Adipocyte (in vitro differentiated cells): ENCODE data around the gene HNRNPAB.
A peak's percentile ranks its signal among the peaks of the same experiment; 100 is the strongest.
"Not testable (repeated sequence)": the region's sequence is repeated elsewhere in the genome, so short reads cannot be mapped to it uniquely, and the experiment has no call there.

Experiments used
- DNase-seq: peaks from one replicate; pipeline ENCODE4 v3.0.0-alpha.2; 2015; ENCODE audit warnings: low read depth
- H3K27me3 ChIP-seq: replicated peaks from 2 replicates; pipeline ENCODE4 v1.7.0; 2013; ENCODE audit warnings: mild to moderate bottlenecking, low read length, moderate library complexity; ENCODE audit not compliant: control insufficient read depth, insufficient read depth
- H3K36me3 ChIP-seq: 2 replicates; pipeline ENCODE4 v1.7.0; 2013; ENCODE audit warnings: low read length, mild to moderate bottlenecking, moderate library complexity; ENCODE audit not compliant: control insufficient read depth, insufficient read depth, severe bottlenecking
- H3K4me1 ChIP-seq: 2 replicates; pipeline ENCODE4 v1.7.0; 2013; ENCODE audit warnings: mild to moderate bottlenecking, low read length, moderate library complexity; ENCODE audit not compliant: control insufficient read depth, insufficient read depth
- H3K4me3 ChIP-seq: 2 replicates; pipeline ENCODE4 v1.7.0; 2013; ENCODE audit warnings: mild to moderate bottlenecking, low read length, moderate library complexity
- H3K9ac ChIP-seq: 2 replicates; pipeline ENCODE4 v1.7.0; 2013; ENCODE audit warnings: mild to moderate bottlenecking, low read length, moderate library complexity
- H3K9me3 ChIP-seq: 2 replicates; pipeline ENCODE4 v1.7.0; 2013; ENCODE audit warnings: mild to moderate bottlenecking, low read length, moderate library complexity; ENCODE audit not compliant: control insufficient read depth

The HNRNPAB gene

DNA sequence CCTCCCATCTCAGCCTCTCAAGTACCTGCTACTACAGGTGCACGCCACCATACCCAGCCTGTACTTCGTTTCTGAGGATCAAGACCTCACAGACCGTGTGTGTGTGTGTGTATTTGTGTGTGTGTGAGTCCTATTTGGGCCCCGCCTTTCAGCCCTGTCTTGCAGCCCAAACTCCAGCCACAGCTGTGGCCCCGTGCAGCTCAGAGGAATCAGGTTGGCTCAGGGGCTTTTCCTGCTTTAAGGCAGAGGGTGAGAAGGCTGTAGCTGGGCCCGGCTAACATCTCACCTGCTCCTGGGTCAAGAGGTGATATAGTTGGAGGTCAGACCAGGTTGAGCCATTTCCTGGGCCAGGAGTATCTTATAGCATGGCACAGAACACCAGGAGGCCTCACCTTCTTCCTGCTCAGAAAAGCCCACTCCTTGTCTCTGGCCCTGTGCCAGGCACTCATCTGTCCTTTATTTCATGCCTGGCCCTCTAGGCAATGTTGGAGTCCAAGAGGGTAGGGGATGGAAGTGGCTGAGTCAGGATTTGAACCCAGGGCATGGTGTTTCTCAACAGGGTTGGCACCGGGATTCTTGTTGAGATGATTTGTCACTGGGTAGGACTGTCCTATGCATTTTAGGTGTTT, 29.9 kb downstream of the HNRNPAB start:
- Histone ChIP-seq H3K4me1 (peaks cover 41% of the 10 kb centered on the region), H3K4me3 (no peak overlapping the region), H3K36me3 (peaks cover 9% of the 10 kb centered on the region), H3K9me3 (no peaks in the 10 kb centered on the region), H3K27me3 (no peaks in the 10 kb centered on the region), H3K9ac (peak overlapping the region; percentile 5)
- no peak for DNase-seq

DNA sequence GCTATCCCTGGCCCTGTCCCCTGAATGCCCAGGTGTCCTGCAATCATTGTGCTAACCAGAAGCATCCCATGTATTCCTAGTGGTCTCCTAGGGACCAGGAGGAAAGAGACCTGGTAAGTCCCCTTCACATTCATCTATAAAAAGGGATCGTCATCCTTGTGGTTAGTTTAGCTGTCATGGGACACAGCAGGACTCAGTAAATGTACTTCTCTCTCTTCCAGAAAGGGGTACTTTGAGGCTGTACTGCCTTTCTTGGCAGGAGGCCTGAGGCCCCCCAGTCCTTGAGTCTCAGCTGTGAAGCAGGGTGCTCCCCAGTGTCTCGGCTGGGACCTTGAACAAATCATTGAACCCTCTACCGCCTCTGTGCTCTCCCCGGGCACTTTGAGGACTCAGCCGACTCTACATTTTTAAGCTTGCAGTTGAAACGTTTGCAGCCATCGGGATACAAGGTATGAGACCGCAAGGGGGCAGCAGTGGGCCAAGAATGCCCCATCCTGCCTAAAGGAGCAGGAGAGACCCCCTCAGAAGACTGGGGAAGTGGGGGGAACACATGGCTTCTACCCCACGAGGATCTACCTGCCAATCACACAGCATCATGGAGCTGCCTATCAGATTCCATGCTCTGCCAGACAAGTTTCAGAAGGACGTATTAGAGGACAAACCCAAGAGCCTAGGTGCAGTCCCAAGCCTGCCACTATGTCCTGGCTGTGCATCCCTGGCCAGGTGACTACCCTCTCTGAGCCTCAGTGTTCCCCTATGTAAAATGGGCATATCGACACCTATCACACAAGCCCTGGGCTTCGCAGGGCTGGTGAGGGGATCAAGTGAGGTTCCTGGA, 30.6 kb downstream of the HNRNPAB start:
- Histone ChIP-seq H3K27me3 (no peaks in the 10 kb centered on the region), H3K36me3 (peaks cover 1% of the 10 kb centered on the region), H3K4me3 (no peak overlapping the region)

DNA sequence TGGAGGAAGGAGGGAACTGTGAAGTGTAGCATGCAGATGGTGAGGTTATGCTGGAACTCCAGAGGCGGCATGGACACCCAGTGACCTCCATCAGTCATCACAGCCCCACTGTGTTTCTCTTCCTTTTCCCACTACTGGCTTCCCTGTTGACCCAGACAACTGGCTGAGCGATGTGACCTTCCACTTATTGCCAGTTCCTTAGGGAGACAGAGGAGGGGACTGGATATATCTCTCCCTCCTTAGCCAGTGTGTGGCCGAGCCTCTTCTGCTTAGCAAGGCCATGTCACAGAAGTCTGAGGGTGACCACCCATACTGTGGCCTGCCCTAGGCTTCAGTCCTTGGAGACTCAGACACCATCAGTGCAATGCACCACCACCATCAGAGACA, 31.2 kb downstream of the HNRNPAB start:
- no peaks in the 10 kb centered on the region for H3K36me3 ChIP-seq
- H3K4me3 ChIP-seq, result no peak overlapping the region
- H3K4me1 ChIP-seq, result peaks cover 29% of the 10 kb centered on the region
- no peaks in the 10 kb centered on the region for H3K27me3 ChIP-seq
- no peaks in the 10 kb centered on the region for H3K9me3 ChIP-seq
- no peak for DNase-seq
- no peak overlapping the region for H3K9ac ChIP-seq

More for the DNA sequence above, 30.6 kb downstream of the HNRNPAB start:
- peak; percentile 81 for DNase-seq
- Histone ChIP-seq H3K4me1 (peaks cover 35% of the 10 kb centered on the region), H3K9ac (peak overlapping the region; percentile 5), H3K9me3 (no peaks in the 10 kb centered on the region)

- no peaks in the 10 kb centered on the region for H3K27me3 ChIP-seq
- H3K9ac ChIP-seq, result no peak overlapping the region
- DNase-seq, result no peak
- H3K9me3 ChIP-seq, result no peaks in the 10 kb centered on the region
- no peak overlapping the region for H3K4me3 ChIP-seq
- no peaks in the 10 kb centered on the region for H3K36me3 ChIP-seq
- H3K4me1 ChIP-seq, result peaks cover 24% of the 10 kb centered on the region
Observed at GRCh38 chr5:178236126-178236525, 31.8 kb downstream of the HNRNPAB start.

DNA sequence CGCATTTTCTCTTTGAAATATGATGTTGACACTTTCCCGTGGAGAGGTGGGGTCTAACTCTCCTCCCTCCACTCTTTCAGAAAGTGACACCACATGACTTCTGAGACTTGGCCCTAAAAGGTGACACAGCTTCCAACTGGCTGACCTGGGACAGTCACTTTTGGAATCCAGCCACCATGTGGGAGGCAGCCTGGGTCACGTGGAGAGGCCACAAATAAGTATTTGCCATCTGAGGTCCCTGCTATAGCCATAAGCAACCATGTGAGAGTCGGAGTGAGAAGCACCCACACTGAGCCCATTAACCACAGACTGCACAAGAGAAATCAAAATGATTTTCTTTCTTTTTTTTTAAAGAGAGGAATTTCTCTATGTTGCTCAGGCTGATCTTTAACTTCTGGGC, 32.3 kb downstream of the HNRNPAB start:
- H3K9ac ChIP-seq, result no peak overlapping the region
- no peak for DNase-seq
- no peaks in the 10 kb centered on the region for H3K9me3 ChIP-seq
- H3K4me1 ChIP-seq, result peaks cover 18% of the 10 kb centered on the region
- no peak overlapping the region for H3K4me3 ChIP-seq
- H3K27me3 ChIP-seq, result peaks cover 1% of the 10 kb centered on the region
- H3K36me3 ChIP-seq, result no peaks in the 10 kb centered on the region

- Histone ChIP-seq H3K4me3 (no peak overlapping the region), H3K27me3 (peaks cover 9% of the 10 kb centered on the region), H3K9me3 (no peaks in the 10 kb centered on the region), H3K4me1 (peaks cover 15% of the 10 kb centered on the region), H3K9ac (no peak overlapping the region), H3K36me3 (no peaks in the 10 kb centered on the region)
- DNase-seq, result peak; percentile 32
Observed at GRCh38 chr5:178237431-178238312, 33.3 kb downstream of the HNRNPAB start.

- no peak overlapping the region for H3K9ac ChIP-seq
- H3K9me3 ChIP-seq, result no peaks in the 10 kb centered on the region
- H3K27me3 ChIP-seq, result peaks cover 9% of the 10 kb centered on the region
- no peak overlapping the region for H3K4me3 ChIP-seq
- H3K4me1 ChIP-seq, result peaks cover 10% of the 10 kb centered on the region
- no peaks in the 10 kb centered on the region for H3K36me3 ChIP-seq
- DNase-seq, result no peak
Observed at GRCh38 chr5:178238313-178238635, 33.9 kb downstream of the HNRNPAB start.

GRCh38 chr5:178238711-178239592, 34.6 kb downstream of the HNRNPAB start:
- DNase-seq, result no peak
- peaks cover 10% of the 10 kb centered on the region for H3K4me1 ChIP-seq
- peaks cover 9% of the 10 kb centered on the region for H3K27me3 ChIP-seq
- no peak overlapping the region for H3K4me3 ChIP-seq
- H3K9me3 ChIP-seq, result no peaks in the 10 kb centered on the region
- no peak overlapping the region for H3K9ac ChIP-seq
- H3K36me3 ChIP-seq, result no peaks in the 10 kb centered on the region

GRCh38 chr5:178239626-178240301, 35.4 kb downstream of the HNRNPAB start:
- DNase-seq, H3K9me3 ChIP-seq, H3K4me3 ChIP-seq, H3K9ac ChIP-seq, H3K36me3 ChIP-seq, H3K27me3 ChIP-seq: not testable (repeated sequence)
- peaks cover 10% of the 10 kb centered on the region for H3K4me1 ChIP-seq

GRCh38 chr5:178240341-178240741, 36.0 kb downstream of the HNRNPAB start:
- Histone ChIP-seq H3K9me3 (no peaks in the 10 kb centered on the region), H3K36me3 (no peaks in the 10 kb centered on the region), H3K9ac (no peak overlapping the region), H3K4me1 (peaks cover 10% of the 10 kb centered on the region), H3K27me3 (peaks cover 9% of the 10 kb centered on the region), H3K4me3 (no peak overlapping the region)
- DNase-seq, result no peak
